Inflammatory macrophage treated with lipopolysaccharide for 4 hours (primary cell): ENCODE data around the gene RBSN.

Experiments
- DNase-seq: peaks from one replicate; pipeline ENCODE4 v3.0.0-alpha.2; 2020

RBSN gene

DNA sequence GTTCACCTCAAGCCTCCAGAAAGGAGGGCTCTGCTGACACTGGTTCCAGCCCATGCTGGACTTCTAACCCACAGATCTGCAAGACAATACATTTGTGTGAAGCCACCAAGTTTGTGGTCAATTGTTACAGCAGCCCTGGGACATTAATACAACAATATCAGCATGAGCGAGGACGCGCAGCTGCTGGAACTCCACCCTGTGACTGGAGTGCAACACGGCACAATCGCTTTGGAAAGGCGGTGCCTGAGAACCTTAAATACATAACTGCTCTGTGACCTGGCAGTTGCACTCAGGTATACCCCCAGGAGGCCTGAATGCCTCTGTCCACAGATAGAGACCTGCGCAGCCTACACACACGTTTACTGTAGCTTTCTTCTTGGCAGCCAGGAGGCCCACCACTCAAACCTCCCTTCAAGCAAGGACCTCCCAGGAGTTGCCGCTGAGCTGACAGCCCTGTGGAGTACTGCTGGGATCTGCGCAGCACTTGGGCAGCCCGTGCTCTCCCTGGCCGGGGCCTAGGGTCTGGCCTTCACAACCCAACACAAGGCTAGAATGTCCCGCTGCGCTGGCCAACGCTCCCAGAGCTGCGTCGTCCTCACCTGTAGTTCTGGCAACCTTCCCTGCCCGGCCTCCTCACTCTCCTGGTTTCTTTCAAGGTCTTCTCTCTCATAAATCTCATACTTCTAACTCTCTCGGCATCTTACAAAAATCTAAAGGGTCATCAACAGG, 42.1 kb downstream of the RBSN start:
- DNase-seq = no peak

GRCh38 chr3:15055019-15055557, 43.9 kb downstream of the RBSN start:
- DNase-seq = no peak

DNA sequence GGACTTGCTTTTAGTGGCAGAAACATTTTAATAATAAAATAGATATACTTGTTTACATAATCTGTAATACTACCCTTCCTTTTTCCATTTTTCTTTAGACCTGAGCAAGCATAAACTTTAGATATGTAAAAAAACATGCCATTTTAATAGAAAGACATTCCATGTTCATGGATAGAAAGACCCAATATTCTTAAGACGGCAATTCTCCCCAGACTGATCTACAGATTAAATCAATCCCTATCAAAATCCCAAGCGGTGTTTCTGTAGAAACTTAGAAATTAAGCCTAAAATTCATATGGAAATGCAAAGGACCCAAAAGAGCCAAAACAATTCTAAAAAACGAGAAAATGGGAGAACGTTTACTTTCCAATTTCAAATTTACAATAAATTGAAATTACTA, 45.4 kb downstream of the RBSN start:
- DNase-seq = no peak

- no peak for DNase-seq
Observed at GRCh38 chr3:15052335-15053242, 46.4 kb downstream of the RBSN start.

GRCh38 chr3:15051531-15051930, 47.4 kb downstream of the RBSN start:
- peak; percentile 31 for DNase-seq

GRCh38 chr3:15050405-15051092, 48.4 kb downstream of the RBSN start:
- no peak for DNase-seq

- DNase-seq = no peak
Observed at GRCh38 chr3:15049584-15049983, 49.4 kb downstream of the RBSN start.

DNA sequence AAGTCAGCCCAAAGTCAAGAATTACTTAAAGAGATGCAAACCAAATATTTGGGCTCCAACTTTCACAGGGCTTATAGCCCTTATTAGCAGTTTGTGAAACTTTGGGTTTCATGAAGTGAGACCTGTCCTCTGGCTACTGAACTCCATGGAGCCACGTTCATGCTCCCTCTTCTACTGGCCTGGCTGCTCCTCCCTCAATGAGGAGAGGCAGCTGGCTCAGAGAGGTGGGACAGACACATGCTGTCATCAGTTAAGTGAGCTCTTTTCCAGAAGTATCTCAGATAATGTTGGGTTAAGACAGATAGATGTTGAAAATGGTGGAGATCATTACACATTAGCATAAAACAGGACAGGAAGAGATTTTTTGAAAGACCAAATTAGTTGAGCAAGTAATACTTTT, 53.3 kb downstream of the RBSN start:
- DNase-seq = no peak

DNA sequence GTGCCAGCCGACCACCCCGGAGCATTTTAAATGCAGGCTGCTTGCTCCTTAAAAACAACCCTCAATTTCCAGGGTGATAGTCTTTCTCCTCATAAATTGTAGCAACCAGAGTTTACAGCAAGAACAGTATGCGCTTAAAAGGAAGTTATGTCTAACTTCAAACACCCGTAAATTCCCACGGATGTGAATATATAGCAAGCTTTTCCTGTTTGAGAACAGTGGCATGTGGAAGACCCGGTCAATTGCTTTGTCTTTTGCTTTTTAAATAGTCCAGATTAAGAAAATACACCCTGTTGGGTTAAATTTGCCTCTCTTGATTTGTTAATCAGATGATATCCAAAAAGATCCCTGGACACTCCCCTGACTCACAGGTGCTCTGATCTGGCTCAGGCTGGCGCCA, 54.6 kb downstream of the RBSN start:
- no peak for DNase-seq

- no peak for DNase-seq
Observed at GRCh38 chr3:15043408-15044171, 55.4 kb downstream of the RBSN start.

- no peak for DNase-seq
Observed at GRCh38 chr3:15042936-15043335, 56.0 kb downstream of the RBSN start.

DNA sequence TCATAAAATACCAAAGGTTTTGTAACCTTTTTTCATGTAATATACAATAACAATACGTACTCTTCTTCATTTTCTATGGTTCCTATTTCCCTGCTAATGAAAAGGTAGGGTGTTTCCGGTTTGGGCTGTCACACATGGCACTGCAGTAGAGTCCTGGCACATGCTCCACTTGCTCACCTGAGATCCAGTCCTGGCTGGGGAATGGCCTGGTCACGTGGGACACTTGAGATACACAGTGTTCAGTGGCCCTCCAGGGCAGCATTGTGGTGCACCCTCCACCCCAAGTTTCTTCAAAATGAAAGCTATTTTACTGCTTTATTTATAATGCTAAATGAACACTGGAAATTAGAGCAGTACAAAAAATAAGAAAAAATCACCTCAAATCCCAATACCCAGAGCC, 57.0 kb downstream of the RBSN start:
- no peak for DNase-seq

- no peak for DNase-seq
Observed at GRCh38 chr3:15040844-15041243, 58.1 kb downstream of the RBSN start.

GRCh38 chr3:15038306-15038705, 60.6 kb downstream of the RBSN start:
- DNase-seq = no peak

DNA sequence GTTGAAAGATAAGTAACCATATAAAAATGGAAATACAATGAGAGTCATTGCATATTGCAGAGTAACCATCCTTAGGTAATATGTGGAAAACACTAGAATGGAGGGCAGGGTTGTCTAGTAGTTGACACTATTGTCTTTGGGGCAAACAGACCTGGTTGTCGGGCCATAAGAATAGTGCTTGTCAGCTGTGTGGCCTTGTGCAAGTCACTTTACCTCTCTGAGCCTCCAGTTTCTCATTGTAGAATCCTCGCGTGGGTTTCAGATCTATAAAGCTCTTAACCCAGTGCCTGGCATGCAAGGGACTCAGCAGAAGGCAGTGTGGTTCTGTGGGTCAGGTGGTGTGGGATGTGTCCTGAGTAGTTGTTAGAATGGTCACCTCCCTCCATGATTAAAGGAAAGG, 65.8 kb downstream of the RBSN start:
- no peak for DNase-seq

DNA sequence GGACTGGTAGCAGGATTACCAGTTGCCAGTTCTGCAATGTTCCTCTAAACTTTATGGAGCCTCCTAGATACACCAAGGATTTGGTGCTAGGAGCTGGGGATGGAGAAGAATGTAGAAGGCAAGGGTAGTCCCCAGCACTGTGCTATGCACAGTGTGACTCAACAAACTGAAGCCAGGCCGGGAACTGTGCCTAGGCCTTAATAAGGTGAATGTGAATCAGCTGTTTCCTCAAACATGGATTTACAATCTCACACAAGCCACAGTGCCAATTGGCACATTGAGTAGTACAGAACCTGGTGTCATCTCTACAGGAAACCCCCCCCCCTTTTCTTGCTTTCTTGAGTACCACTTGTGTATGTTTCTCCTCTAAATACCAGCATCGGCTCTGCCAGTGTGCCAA, 66.3 kb downstream of the RBSN start:
- DNase-seq = no peak

- no peak for DNase-seq
Observed at GRCh38 chr3:15029625-15030024, 69.3 kb downstream of the RBSN start.

GRCh38 chr3:15023719-15024118, 75.2 kb downstream of the RBSN start:
- DNase-seq = no peak

GRCh38 chr3:15023249-15023648, 75.7 kb downstream of the RBSN start:
- DNase-seq = no peak
